WTC11 (cell line): ENCODE data around the gene MAP7D1. TPM values are rescaled to one million over a fixed set of nuclear protein-coding genes. Genes with fewer than 3 reads are reported as not detected.

ENCODE experiments used
- ATAC-seq: fragments of 200-7000 bp; cut with Tn5 transposase; 2 replicates; pipeline ENCODE4 v1.10.0; 2021; ENCODE audit warnings: mild to moderate bottlenecking, moderate library complexity
- CTCF ChIA-PET: fragments of 300-600 bp; sonication (Branson Sonifier 250); formaldehyde crosslinking; loops from one replicate; lab custom pipeline; 2021; ENCODE audit warnings: antibody characterized with exemption; lab: Charles Lee
- POLR2A ChIA-PET: fragments of 350-600 bp; sonication (Branson Sonifier 250); formaldehyde crosslinking; loops from one replicate; lab custom pipeline; 2021; ENCODE audit warnings: antibody characterized with exemption; lab: Charles Lee
- DNase-seq: peaks from one replicate; pipeline ENCODE4 v3.0.0; 2021; ENCODE audit warnings: low spot score
- H3K27ac Mint-ChIP-seq: 2 replicates; pipeline ENCODE4 v1.8.0; 2021; ENCODE audit warnings: mixed read lengths
- H3K27me3 Mint-ChIP-seq: 2 replicates; pipeline ENCODE4 v1.8.0; 2021; ENCODE audit warnings: low read depth, mild to moderate bottlenecking, moderate library complexity, mixed read lengths
- H3K36me3 Mint-ChIP-seq: 2 replicates; pipeline ENCODE4 v1.8.0; 2021; ENCODE audit warnings: mixed read lengths
- H3K4me1 Mint-ChIP-seq: 2 replicates; pipeline ENCODE4 v1.8.0; 2022; ENCODE audit warnings: mixed read lengths
- H3K4me3 Mint-ChIP-seq: 2 replicates; pipeline ENCODE4 v1.8.0; 2021; ENCODE audit warnings: mild to moderate bottlenecking, moderate library complexity, mixed read lengths
- H3K9me3 Mint-ChIP-seq: 2 replicates; pipeline ENCODE4 v1.8.0; 2021; ENCODE audit warnings: mixed read lengths
- ATF1 ChIP-seq: sonication (generic); formaldehyde crosslinking; IDR thresholded peaks from 2 replicates; pipeline ENCODE4 v1.8.1; 2023; ENCODE audit warnings: mild to moderate bottlenecking, moderate library complexity, missing genetic modification reagents
- ELF4 ChIP-seq: sonication (generic); formaldehyde crosslinking; IDR thresholded peaks from 2 replicates; pipeline ENCODE4 v1.8.1; 2022; ENCODE audit warnings: low read depth, mild to moderate bottlenecking, moderate library complexity, missing genetic modification reagents
- EMX1 ChIP-seq: fragments of 250-450 bp; sonication (Bioruptor Pico); IDR thresholded peaks from 2 replicates; pipeline ENCODE4 v1.8.0; 2021; ENCODE audit warnings: mild to moderate bottlenecking
- JAZF1 ChIP-seq: fragments of 250-450 bp; sonication (Bioruptor Pico); IDR thresholded peaks from 2 replicates; pipeline ENCODE4 v1.9.0; 2021; ENCODE audit warnings: moderate library complexity, mild to moderate bottlenecking, inconsistent platforms
- NR2C2 ChIP-seq: sonication (generic); formaldehyde crosslinking; IDR thresholded peaks from 2 replicates; pipeline ENCODE4 v1.8.0; 2022; ENCODE audit warnings: mild to moderate bottlenecking, missing genetic modification reagents
- SMAD3 ChIP-seq: sonication (generic); formaldehyde crosslinking; IDR thresholded peaks from 2 replicates; pipeline ENCODE4 v1.8.0; 2022; ENCODE audit warnings: missing genetic modification reagents, mild to moderate bottlenecking, borderline replicate concordance
- ZNF138 ChIP-seq: sonication (generic); formaldehyde crosslinking; conservative IDR thresholded peaks from 2 replicates; pipeline ENCODE4 v1.8.1; 2022; ENCODE audit warnings: mild to moderate bottlenecking, moderate library complexity, missing genetic modification reagents
- ZNF423 ChIP-seq: fragments of 250-450 bp; sonication (Bioruptor Pico); IDR thresholded peaks from 2 replicates; pipeline ENCODE4 v2.1.2; 2022; ENCODE audit warnings: mild to moderate bottlenecking, moderate library complexity
- total RNA-seq: library from RNA; stranded (reverse); gene quantifications from 3 replicates; pipeline ENCODE4 v1.2.3, GENCODE V29; 2021
- TF ChIP-seq, protein P1 (sequence below): fragments of 250-450 bp; sonication (Bioruptor Pico); IDR thresholded peaks from 2 replicates; pipeline ENCODE4 v1.8.0; 2021; ENCODE audit warnings: mild to moderate bottlenecking
- TF ChIP-seq, protein P2 (sequence below): sonication (generic); formaldehyde crosslinking; IDR thresholded peaks from 2 replicates; pipeline ENCODE4 v1.8.0; 2022; ENCODE audit warnings: mild to moderate bottlenecking, missing genetic modification reagents
- TF ChIP-seq, protein P3 (sequence below): fragments of 250-450 bp; sonication (Bioruptor Pico); IDR thresholded peaks from 2 replicates; pipeline ENCODE4 v1.9.0; 2021; ENCODE audit warnings: moderate library complexity, mild to moderate bottlenecking, inconsistent platforms, borderline replicate concordance
- TF ChIP-seq, protein P4 (sequence below): sonication (generic); formaldehyde crosslinking; IDR thresholded peaks from 2 replicates; pipeline ENCODE4 v1.8.0; 2022; ENCODE audit warnings: missing genetic modification reagents
- TF ChIP-seq, protein P5 (sequence below): sonication (generic); formaldehyde crosslinking; IDR thresholded peaks from 2 replicates; pipeline ENCODE4 v1.8.1; 2023; ENCODE audit warnings: mild to moderate bottlenecking, missing genetic modification reagents, borderline replicate concordance

The MAP7D1 gene
- total RNA-seq, 1 experiment from 2014 or later, result 88.7 TPM

DNA sequence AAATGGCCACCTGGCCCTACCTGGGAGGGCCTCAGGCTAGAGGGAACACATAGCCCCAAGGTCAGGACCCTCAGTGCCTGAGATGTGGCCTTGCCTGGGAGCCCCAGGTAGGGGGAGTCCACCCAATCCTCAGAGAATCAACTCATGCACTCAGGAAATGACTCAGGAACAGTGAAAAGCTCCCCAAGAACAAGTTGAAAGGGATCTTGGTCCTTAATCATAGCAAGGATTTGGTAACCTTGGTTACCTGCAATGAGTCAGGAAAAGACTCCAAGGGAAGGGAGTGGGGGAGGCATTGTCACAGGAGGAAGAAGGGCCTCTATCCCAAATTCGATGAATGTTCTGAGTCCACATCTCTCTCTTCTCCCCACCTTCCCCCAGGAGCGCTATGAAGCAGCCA, 17.0 kb downstream of the MAP7D1 start:
- no peak overlapping the region for H3K4me3 Mint-ChIP-seq
- no peak for ATAC-seq

DNA sequence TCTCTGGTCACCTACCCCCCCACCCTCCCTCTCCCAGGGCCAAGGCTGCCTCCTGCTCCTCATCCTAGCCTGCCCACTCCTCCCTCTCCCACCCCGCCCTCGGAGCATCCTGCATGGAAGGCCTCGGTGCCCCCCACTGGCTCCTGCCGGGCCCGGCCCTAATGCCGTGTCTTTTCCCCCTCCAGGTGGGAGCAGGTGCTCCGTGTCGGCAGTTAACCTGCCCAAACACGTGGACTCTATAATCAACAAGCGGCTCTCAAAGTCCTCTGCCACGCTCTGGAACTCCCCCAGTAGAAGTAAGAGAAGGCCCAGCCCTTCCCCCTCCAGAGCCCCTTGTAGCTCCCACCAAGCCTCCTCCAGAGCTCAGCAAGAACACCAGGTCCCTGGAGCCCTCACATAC, 18.8 kb downstream of the MAP7D1 start:
- no peak for TF ChIP-seq JAZF1 (CRISPR knock-in tag)
- no peak for TF ChIP-seq ATF1 (CRISPR knock-in tag)
- no peak for TF ChIP-seq ZNF423
- TF ChIP-seq ZNF138 (CRISPR knock-in tag), result no peak
- no peak for TF ChIP-seq NR2C2 (CRISPR knock-in tag)
- Mint-ChIP-seq H3K4me1 (peaks cover 22% of the 10 kb centered on the region), H3K9me3 (no peaks in the 10 kb centered on the region), H3K27ac (no peak overlapping the region), H3K4me3 (no peak overlapping the region), H3K27me3 (no peaks in the 10 kb centered on the region), H3K36me3 (peaks cover 25% of the 10 kb centered on the region)
- DNase-seq (no peak), ATAC-seq (no peak)
- POLR2A ChIA-PET, result no interaction called here
- CTCF ChIA-PET, result interaction anchor here (2.3 kb wide), 1 partner anchor 13 kb away, joined by 16 read pairs; no protein-coding TSS in a partner anchor

More for the DNA sequence above, 17.0 kb downstream of the MAP7D1 start:
- Mint-ChIP-seq H3K36me3 (peaks cover 23% of the 10 kb centered on the region), H3K27me3 (no peaks in the 10 kb centered on the region), H3K4me1 (peaks cover 19% of the 10 kb centered on the region), H3K27ac (no peak overlapping the region), H3K9me3 (no peaks in the 10 kb centered on the region)
- POLR2A ChIA-PET, result no interaction called here
- CTCF ChIA-PET, result interaction anchor here (0.9 to 1.5 kb wide), 2 partner anchors 15 to 24 kb away, joined by 3 read pairs; partner anchors contain the start of gene TRAPPC3
- no peak for DNase-seq
- TF ChIP-seq ELF4 (CRISPR knock-in tag), result no peak
- TF ChIP-seq, protein P1, sequence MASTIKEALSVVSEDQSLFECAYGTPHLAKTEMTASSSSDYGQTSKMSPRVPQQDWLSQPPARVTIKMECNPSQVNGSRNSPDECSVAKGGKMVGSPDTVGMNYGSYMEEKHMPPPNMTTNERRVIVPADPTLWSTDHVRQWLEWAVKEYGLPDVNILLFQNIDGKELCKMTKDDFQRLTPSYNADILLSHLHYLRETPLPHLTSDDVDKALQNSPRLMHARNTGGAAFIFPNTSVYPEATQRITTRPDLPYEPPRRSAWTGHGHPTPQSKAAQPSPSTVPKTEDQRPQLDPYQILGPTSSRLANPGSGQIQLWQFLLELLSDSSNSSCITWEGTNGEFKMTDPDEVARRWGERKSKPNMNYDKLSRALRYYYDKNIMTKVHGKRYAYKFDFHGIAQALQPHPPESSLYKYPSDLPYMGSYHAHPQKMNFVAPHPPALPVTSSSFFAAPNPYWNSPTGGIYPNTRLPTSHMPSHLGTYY, result no peak
- TF ChIP-seq, protein P2, sequence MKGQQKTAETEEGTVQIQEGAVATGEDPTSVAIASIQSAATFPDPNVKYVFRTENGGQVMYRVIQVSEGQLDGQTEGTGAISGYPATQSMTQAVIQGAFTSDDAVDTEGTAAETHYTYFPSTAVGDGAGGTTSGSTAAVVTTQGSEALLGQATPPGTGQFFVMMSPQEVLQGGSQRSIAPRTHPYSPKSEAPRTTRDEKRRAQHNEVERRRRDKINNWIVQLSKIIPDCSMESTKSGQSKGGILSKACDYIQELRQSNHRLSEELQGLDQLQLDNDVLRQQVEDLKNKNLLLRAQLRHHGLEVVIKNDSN (CRISPR knock-in tag), result no peak

DNA sequence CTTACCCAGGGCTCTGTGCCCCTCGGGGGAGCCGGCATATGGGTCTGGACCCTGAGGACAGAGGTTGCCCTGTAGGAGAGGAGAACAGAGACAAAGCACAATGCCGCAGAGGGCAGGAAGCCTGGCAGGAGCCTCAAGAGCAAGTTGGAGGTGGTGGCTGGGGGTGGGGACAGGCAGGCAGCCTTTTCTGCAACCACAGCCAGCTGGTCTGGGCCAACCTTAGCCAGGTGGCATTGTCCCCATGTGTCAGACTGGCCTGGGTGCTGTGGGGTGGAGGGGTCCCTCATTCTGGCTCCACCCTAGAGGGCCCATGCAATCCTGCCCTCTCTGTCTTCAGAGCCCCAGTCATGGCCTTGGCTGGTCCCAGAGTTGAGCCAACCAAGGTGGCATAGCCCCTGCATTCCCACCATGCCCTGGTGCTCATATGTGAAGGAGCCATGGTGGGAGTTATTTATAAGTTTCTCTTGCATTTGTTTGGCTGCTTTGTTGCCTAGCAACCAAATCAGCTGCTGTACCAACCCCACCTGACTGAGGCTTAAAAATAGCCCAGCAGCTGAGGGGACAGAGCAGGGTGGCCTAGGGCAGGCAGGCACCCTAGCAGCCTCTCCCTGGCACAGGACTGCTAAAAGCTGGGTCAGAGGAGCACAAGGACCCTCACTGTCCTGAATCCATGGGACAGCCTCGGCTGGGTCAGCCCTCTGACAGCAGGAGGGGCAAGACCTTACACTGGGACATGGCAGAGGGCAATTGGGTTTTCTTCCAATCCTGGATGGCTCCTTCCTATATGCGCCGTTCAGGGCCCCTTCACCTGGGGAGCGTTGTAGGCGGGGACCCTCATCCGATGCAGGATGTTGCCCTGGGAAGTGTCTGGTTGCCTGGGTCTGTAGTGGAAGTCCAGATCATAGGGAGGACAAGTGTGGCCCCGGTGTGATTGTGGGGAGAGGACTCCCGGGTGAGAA, 19.5 kb downstream of the MAP7D1 start:
- Mint-ChIP-seq H3K27me3 (no peaks in the 10 kb centered on the region), H3K9me3 (no peaks in the 10 kb centered on the region), H3K36me3 (peaks cover 32% of the 10 kb centered on the region), H3K4me3 (peak overlapping the region; percentile 41), H3K27ac (no peak overlapping the region; the same call in 1 of the 2 replicates), H3K4me1 (peaks cover 22% of the 10 kb centered on the region)
- CTCF ChIA-PET, result interaction anchor here (0.6 to 2.4 kb wide), 8 partner anchors 12 to 147 kb away, joined by 3 to 17 read pairs (median 6); partner anchors contain the start of genes MAP7D1 and TRAPPC3
- no peak for TF ChIP-seq SMAD3 (CRISPR knock-in tag)
- TF ChIP-seq, protein P3, sequence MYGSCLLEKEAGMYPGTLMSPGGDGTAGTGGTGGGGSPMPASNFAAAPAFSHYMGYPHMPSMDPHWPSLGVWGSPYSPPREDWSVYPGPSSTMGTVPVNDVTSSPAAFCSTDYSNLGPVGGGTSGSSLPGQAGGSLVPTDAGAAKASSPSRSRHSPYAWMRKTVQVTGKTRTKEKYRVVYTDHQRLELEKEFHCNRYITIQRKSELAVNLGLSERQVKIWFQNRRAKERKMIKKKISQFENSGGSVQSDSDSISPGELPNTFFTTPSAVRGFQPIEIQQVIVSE (CRISPR knock-in tag), result no peak
- no peak for TF ChIP-seq ZNF138 (CRISPR knock-in tag)
- TF ChIP-seq, protein P4, sequence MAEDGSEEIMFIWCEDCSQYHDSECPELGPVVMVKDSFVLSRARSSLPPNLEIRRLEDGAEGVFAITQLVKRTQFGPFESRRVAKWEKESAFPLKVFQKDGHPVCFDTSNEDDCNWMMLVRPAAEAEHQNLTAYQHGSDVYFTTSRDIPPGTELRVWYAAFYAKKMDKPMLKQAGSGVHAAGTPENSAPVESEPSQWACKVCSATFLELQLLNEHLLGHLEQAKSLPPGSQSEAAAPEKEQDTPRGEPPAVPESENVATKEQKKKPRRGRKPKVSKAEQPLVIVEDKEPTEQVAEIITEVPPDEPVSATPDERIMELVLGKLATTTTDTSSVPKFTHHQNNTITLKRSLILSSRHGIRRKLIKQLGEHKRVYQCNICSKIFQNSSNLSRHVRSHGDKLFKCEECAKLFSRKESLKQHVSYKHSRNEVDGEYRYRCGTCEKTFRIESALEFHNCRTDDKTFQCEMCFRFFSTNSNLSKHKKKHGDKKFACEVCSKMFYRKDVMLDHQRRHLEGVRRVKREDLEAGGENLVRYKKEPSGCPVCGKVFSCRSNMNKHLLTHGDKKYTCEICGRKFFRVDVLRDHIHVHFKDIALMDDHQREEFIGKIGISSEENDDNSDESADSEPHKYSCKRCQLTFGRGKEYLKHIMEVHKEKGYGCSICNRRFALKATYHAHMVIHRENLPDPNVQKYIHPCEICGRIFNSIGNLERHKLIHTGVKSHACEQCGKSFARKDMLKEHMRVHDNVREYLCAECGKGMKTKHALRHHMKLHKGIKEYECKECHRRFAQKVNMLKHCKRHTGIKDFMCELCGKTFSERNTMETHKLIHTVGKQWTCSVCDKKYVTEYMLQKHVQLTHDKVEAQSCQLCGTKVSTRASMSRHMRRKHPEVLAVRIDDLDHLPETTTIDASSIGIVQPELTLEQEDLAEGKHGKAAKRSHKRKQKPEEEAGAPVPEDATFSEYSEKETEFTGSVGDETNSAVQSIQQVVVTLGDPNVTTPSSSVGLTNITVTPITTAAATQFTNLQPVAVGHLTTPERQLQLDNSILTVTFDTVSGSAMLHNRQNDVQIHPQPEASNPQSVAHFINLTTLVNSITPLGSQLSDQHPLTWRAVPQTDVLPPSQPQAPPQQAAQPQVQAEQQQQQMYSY (CRISPR knock-in tag), result no peak
- TF ChIP-seq, protein P5, sequence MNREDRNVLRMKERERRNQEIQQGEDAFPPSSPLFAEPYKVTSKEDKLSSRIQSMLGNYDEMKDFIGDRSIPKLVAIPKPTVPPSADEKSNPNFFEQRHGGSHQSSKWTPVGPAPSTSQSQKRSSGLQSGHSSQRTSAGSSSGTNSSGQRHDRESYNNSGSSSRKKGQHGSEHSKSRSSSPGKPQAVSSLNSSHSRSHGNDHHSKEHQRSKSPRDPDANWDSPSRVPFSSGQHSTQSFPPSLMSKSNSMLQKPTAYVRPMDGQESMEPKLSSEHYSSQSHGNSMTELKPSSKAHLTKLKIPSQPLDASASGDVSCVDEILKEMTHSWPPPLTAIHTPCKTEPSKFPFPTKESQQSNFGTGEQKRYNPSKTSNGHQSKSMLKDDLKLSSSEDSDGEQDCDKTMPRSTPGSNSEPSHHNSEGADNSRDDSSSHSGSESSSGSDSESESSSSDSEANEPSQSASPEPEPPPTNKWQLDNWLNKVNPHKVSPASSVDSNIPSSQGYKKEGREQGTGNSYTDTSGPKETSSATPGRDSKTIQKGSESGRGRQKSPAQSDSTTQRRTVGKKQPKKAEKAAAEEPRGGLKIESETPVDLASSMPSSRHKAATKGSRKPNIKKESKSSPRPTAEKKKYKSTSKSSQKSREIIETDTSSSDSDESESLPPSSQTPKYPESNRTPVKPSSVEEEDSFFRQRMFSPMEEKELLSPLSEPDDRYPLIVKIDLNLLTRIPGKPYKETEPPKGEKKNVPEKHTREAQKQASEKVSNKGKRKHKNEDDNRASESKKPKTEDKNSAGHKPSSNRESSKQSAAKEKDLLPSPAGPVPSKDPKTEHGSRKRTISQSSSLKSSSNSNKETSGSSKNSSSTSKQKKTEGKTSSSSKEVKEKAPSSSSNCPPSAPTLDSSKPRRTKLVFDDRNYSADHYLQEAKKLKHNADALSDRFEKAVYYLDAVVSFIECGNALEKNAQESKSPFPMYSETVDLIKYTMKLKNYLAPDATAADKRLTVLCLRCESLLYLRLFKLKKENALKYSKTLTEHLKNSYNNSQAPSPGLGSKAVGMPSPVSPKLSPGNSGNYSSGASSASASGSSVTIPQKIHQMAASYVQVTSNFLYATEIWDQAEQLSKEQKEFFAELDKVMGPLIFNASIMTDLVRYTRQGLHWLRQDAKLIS (CRISPR knock-in tag), result no peak
- TF ChIP-seq EMX1, result no peak
- no peak for DNase-seq
- ATAC-seq, result no peak
- POLR2A ChIA-PET, result interaction anchor here (2.1 kb wide), 1 partner anchor 19 kb away, joined by 4 read pairs; the partner anchor contains the start of gene MAP7D1
